ENCODE results near the gene CORT.
A peak's percentile ranks its signal among the peaks of the same experiment; 100 is the strongest.
"Not testable (repeated sequence)": the region's sequence is repeated elsewhere in the genome, so short reads cannot be mapped to it uniquely, and the experiment has no call there.

Gene CORT

DNA sequence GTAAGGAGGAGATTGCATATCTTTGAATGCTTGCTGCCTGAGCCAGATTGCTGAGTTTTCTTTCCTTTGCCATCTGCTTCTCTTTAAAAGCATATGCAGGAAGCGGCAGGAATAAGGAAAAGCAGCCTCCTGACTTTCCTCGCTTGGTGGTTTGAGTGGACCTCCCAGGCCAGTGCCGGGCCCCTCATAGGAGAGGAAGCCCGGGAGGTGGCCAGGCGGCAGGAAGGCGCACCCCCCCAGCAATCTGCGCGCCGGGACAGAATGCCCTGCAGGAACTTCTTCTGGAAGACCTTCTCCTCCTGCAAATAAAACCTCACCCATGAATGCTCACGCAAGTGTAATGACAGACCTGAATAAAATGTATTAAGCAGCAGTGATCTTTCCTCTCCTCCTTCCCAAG, 1.5 kb downstream of the CORT start:
- H3K9ac ChIP-seq (ENCODE audit: low read length): no peak overlapping the region
- no peaks in the 10 kb centered on the region for H3F3A ChIP-seq (ENCODE audit: insufficient read depth, low read length)
- no peaks in the 10 kb centered on the region for H3K9me2 ChIP-seq (ENCODE audit: low read depth, low read length)
- H4K20me1 ChIP-seq (ENCODE audit: insufficient read depth, low read length): no peaks in the 10 kb centered on the region
- no peaks in the 10 kb centered on the region for H3K4me1 ChIP-seq (ENCODE audit: insufficient read depth, low read length, severe bottlenecking)
- H2AFZ ChIP-seq (ENCODE audit: low read length): no peak overlapping the region
- H3K36me3 ChIP-seq (ENCODE audit: insufficient read depth, low read length): no peaks in the 10 kb centered on the region; the same call in 1 of the 2 replicates
- no peak overlapping the region for H3K4me2 ChIP-seq (ENCODE audit: low read length)
- H3K27ac ChIP-seq (ENCODE audit: low read depth, low read length, poor library complexity, severe bottlenecking): no peak overlapping the region
- no peaks in the 10 kb centered on the region for H3K27me3 ChIP-seq (ENCODE audit: insufficient read depth, low read length)
- no peaks in the 10 kb centered on the region for H3K79me2 ChIP-seq (ENCODE audit: insufficient read depth, low read length)
- no peak for TF ChIP-seq EZH2 (IDR thresholded peaks at IDR 0.05; ENCODE audit: borderline replicate concordance, low read length)
- TF ChIP-seq, protein P1, sequence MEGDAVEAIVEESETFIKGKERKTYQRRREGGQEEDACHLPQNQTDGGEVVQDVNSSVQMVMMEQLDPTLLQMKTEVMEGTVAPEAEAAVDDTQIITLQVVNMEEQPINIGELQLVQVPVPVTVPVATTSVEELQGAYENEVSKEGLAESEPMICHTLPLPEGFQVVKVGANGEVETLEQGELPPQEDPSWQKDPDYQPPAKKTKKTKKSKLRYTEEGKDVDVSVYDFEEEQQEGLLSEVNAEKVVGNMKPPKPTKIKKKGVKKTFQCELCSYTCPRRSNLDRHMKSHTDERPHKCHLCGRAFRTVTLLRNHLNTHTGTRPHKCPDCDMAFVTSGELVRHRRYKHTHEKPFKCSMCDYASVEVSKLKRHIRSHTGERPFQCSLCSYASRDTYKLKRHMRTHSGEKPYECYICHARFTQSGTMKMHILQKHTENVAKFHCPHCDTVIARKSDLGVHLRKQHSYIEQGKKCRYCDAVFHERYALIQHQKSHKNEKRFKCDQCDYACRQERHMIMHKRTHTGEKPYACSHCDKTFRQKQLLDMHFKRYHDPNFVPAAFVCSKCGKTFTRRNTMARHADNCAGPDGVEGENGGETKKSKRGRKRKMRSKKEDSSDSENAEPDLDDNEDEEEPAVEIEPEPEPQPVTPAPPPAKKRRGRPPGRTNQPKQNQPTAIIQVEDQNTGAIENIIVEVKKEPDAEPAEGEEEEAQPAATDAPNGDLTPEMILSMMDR (IDR thresholded peaks at IDR 0.05; ENCODE audit: low read length): no peak
- H3K4me3 ChIP-seq (ENCODE audit: low read depth, low read length, poor library complexity, severe bottlenecking): no peak overlapping the region
- H3K9me3 ChIP-seq (ENCODE audit: low read length): no peaks in the 10 kb centered on the region

DNA sequence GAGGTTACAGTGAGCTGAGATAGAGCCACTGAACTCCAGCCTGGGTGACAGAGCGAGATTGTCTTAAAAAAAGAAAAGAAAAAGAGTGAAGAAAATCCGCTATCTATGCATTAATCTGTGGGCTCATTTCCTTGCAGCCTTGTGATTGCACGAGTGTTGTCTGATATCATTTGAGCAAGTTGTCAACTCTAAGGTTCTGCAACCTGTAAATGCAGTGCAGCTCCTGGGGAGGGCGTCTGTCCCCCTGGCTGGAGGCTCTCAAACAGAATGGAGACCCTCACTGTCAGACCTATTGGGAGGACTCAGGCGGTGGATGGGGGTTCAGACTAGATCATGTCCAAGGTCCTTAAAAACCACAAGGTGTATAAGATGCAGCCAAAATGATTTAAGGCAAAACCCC, 6.2 kb downstream of the CORT start:
- Histone ChIP-seq H3K36me3 (ENCODE audit: insufficient read depth, low read length) (peaks cover 23% of the 10 kb centered on the region), H2AFZ (ENCODE audit: low read length) (no peak overlapping the region), H3K79me2 (ENCODE audit: insufficient read depth, low read length) (no peaks in the 10 kb centered on the region), H3K4me1 (ENCODE audit: insufficient read depth, low read length, severe bottlenecking) (no peaks in the 10 kb centered on the region), H3K4me2 (ENCODE audit: low read length) (no peak overlapping the region), H3K9me3 (ENCODE audit: low read length) (no peaks in the 10 kb centered on the region), H3K27me3 (ENCODE audit: insufficient read depth, low read length) (no peaks in the 10 kb centered on the region), H3K27ac (ENCODE audit: low read depth, low read length, poor library complexity, severe bottlenecking) (no peak overlapping the region), H3K9me2 (ENCODE audit: low read depth, low read length) (no peaks in the 10 kb centered on the region), H4K20me1 (ENCODE audit: insufficient read depth, low read length) (no peaks in the 10 kb centered on the region), H3K4me3 (ENCODE audit: low read depth, low read length, poor library complexity, severe bottlenecking) (no peak overlapping the region), H3K9ac (ENCODE audit: low read length) (no peak overlapping the region), H3F3A (ENCODE audit: insufficient read depth, low read length) (no peaks in the 10 kb centered on the region)
- TF ChIP-seq, protein P1 (IDR thresholded peaks at IDR 0.05; ENCODE audit: low read length): peak; percentile 14; the same call in 1 of the 2 replicates
- no peak for TF ChIP-seq EZH2 (IDR thresholded peaks at IDR 0.05; ENCODE audit: borderline replicate concordance, low read length)

DNA sequence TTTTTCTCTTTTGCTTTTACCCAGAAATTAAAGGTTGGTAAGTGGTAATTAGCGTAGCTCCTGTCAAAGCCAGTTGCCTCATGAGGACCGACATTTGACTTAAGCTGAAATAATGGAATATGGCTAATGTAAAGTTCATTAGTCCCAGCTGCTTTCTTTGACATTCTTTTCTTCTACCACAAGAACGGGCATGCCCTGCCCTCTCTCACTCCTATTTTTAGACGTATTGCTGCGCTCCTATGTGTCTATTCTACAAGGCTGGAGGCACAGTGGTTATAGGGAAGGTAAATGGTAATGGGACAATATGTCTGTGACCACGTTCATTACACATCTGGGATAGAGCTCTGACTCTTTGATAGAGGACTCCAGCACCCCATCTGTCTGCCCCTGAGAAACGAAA, 6.8 kb downstream of the CORT start:
- Histone ChIP-seq H4K20me1 (ENCODE audit: insufficient read depth, low read length) (no peaks in the 10 kb centered on the region), H3K79me2 (ENCODE audit: insufficient read depth, low read length) (no peaks in the 10 kb centered on the region), H3K4me3 (ENCODE audit: low read depth, low read length, poor library complexity, severe bottlenecking) (no peak overlapping the region), H3K9me2 (ENCODE audit: low read depth, low read length) (no peaks in the 10 kb centered on the region), H3K27me3 (ENCODE audit: insufficient read depth, low read length) (no peaks in the 10 kb centered on the region), H3K9ac (ENCODE audit: low read length) (no peak overlapping the region), H2AFZ (ENCODE audit: low read length) (no peak overlapping the region), H3K4me1 (ENCODE audit: insufficient read depth, low read length, severe bottlenecking) (no peaks in the 10 kb centered on the region), H3F3A (ENCODE audit: insufficient read depth, low read length) (no peaks in the 10 kb centered on the region), H3K36me3 (ENCODE audit: insufficient read depth, low read length) (peaks cover 30% of the 10 kb centered on the region), H3K27ac (ENCODE audit: low read depth, low read length, poor library complexity, severe bottlenecking) (no peak overlapping the region), H3K4me2 (ENCODE audit: low read length) (no peak overlapping the region), H3K9me3 (ENCODE audit: low read length) (no peaks in the 10 kb centered on the region)
- TF ChIP-seq, protein P1 (IDR thresholded peaks at IDR 0.05; ENCODE audit: low read length): no peak
- no peak for TF ChIP-seq EZH2 (IDR thresholded peaks at IDR 0.05; ENCODE audit: borderline replicate concordance, low read length)

- H3K4me2 ChIP-seq (ENCODE audit: low read length); H3K27ac ChIP-seq (ENCODE audit: low read depth, low read length, poor library complexity, severe bottlenecking); H3K9ac ChIP-seq (ENCODE audit: low read length): not testable (repeated sequence)
These were observed 7.6 kb downstream of the CORT start for GRCh38 chr1:10457462-10457861.

More at GRCh38 chr1:10457462-10457861, 7.6 kb downstream of the CORT start:
- H2AFZ ChIP-seq (ENCODE audit: low read length); H3K9me2 ChIP-seq (ENCODE audit: low read depth, low read length); H3K27me3 ChIP-seq (ENCODE audit: insufficient read depth, low read length); H3K4me3 ChIP-seq (ENCODE audit: low read depth, low read length, poor library complexity, severe bottlenecking); H3F3A ChIP-seq (ENCODE audit: insufficient read depth, low read length); H3K9me3 ChIP-seq (ENCODE audit: low read length); H3K4me1 ChIP-seq (ENCODE audit: insufficient read depth, low read length, severe bottlenecking); H4K20me1 ChIP-seq (ENCODE audit: insufficient read depth, low read length); H3K79me2 ChIP-seq (ENCODE audit: insufficient read depth, low read length): not testable (repeated sequence)
- H3K36me3 ChIP-seq (ENCODE audit: insufficient read depth, low read length): peaks cover 38% of the 10 kb centered on the region
